Measurements from ENCODE around the gene PNLDC1. TPM values are rescaled to one million over a fixed set of nuclear protein-coding genes. Genes with fewer than 3 reads are reported as not detected.

The PNLDC1 gene
- total RNA-seq, 1 donor from 2014 or later: not detected

- no peak for DNase-seq (ENCODE audit: extremely low spot score in 2 of 2)
- intact Hi-C loops (cut with DNase I): no loop called here
- no peaks in the 10 kb centered on the region for H3K27me3 ChIP-seq
- H3K4me3 ChIP-seq: no peak overlapping the region
- H3K4me1 ChIP-seq: no peaks in the 10 kb centered on the region
- no peak overlapping the region for H3K27ac ChIP-seq
- H3K9me3 ChIP-seq: no peaks in the 10 kb centered on the region
- no peaks in the 10 kb centered on the region for H3K36me3 ChIP-seq
- TF ChIP-seq POLR2AphosphoS5 (IDR thresholded peaks at IDR 0.05; ENCODE audit: insufficient read depth in 1 of 2, low read depth in 1 of 2) (no peak), CTCF (IDR thresholded peaks at IDR 0.05) (no peak), POLR2A (IDR thresholded peaks at IDR 0.05) (no peak)
Observed at GRCh38 chr6:159826968-159827647, 27.0 kb downstream of the PNLDC1 start.

- peaks cover 1% of the 10 kb centered on the region for H3K4me1 ChIP-seq
- no peaks in the 10 kb centered on the region for H3K36me3 ChIP-seq
- H3K9me3 ChIP-seq: no peaks in the 10 kb centered on the region
- H3K27me3 ChIP-seq: no peaks in the 10 kb centered on the region
- no peak overlapping the region for H3K4me3 ChIP-seq
- intact Hi-C loops (cut with DNase I): no loop called here
- DNase-seq (ENCODE audit: extremely low spot score in 2 of 2): no peak
- H3K27ac ChIP-seq: no peak overlapping the region
- no peak for TF ChIP-seq POLR2AphosphoS5 (IDR thresholded peaks at IDR 0.05; ENCODE audit: insufficient read depth in 1 of 2, low read depth in 1 of 2)
- no peak for TF ChIP-seq POLR2A (IDR thresholded peaks at IDR 0.05)
- no peak for TF ChIP-seq CTCF (IDR thresholded peaks at IDR 0.05)
Observed at GRCh38 chr6:159828074-159828473, 28.0 kb downstream of the PNLDC1 start.

- no peaks in the 10 kb centered on the region for H3K27me3 ChIP-seq
- no peak for DNase-seq (ENCODE audit: extremely low spot score in 2 of 2)
- no peak overlapping the region for H3K4me3 ChIP-seq
- H3K9me3 ChIP-seq: no peaks in the 10 kb centered on the region
- intact Hi-C loops (cut with DNase I): no loop called here
- no peaks in the 10 kb centered on the region for H3K36me3 ChIP-seq
- H3K27ac ChIP-seq: no peak overlapping the region
- TF ChIP-seq POLR2A (IDR thresholded peaks at IDR 0.05) (no peak), CTCF (IDR thresholded peaks at IDR 0.05) (no peak), POLR2AphosphoS5 (IDR thresholded peaks at IDR 0.05; ENCODE audit: insufficient read depth in 1 of 2, low read depth in 1 of 2) (no peak)
- H3K4me1 ChIP-seq: peaks cover 12% of the 10 kb centered on the region
Observed at GRCh38 chr6:159829526-159829925, 29.4 kb downstream of the PNLDC1 start.

- H3K36me3 ChIP-seq: no peaks in the 10 kb centered on the region
- TF ChIP-seq CTCF (IDR thresholded peaks at IDR 0.05) (no peak), POLR2AphosphoS5 (IDR thresholded peaks at IDR 0.05; ENCODE audit: insufficient read depth in 1 of 2, low read depth in 1 of 2) (no peak), POLR2A (IDR thresholded peaks at IDR 0.05) (no peak)
- H3K4me3 ChIP-seq: no peak overlapping the region
- no peak for DNase-seq (ENCODE audit: extremely low spot score in 2 of 2)
- peaks cover 12% of the 10 kb centered on the region for H3K4me1 ChIP-seq
- no peaks in the 10 kb centered on the region for H3K9me3 ChIP-seq
- no peaks in the 10 kb centered on the region for H3K27me3 ChIP-seq
- no peak overlapping the region for H3K27ac ChIP-seq
- intact Hi-C loops (cut with DNase I): no loop called here
Observed at GRCh38 chr6:159830501-159831372, 30.7 kb downstream of the PNLDC1 start.

GRCh38 chr6:159831373-159831679, 31.2 kb downstream of the PNLDC1 start:
- intact Hi-C loops (cut with DNase I): no loop called here
- no peaks in the 10 kb centered on the region for H3K9me3 ChIP-seq
- TF ChIP-seq CTCF (IDR thresholded peaks at IDR 0.05): no peak
- no peak for TF ChIP-seq POLR2AphosphoS5 (IDR thresholded peaks at IDR 0.05; ENCODE audit: insufficient read depth in 1 of 2, low read depth in 1 of 2)
- TF ChIP-seq POLR2A (IDR thresholded peaks at IDR 0.05): no peak
- no peak for DNase-seq (ENCODE audit: extremely low spot score in 2 of 2)
- H3K36me3 ChIP-seq: no peaks in the 10 kb centered on the region
- H3K4me1 ChIP-seq: peaks cover 12% of the 10 kb centered on the region
- no peak overlapping the region for H3K4me3 ChIP-seq
- no peaks in the 10 kb centered on the region for H3K27me3 ChIP-seq
- H3K27ac ChIP-seq: no peak overlapping the region

All from vagina (tissue), 2 donors.